GM18526 (cell line): Measurements from ENCODE around the gene SLC13A2.

ENCODE experiments used
- POLR2A ChIP-seq: IDR thresholded peaks from 3 replicates; pipeline ENCODE4 v1.6.1; 2011; ENCODE audit not compliant: insufficient read length; ENCODE audit errors: extremely low read depth

The SLC13A2 gene

GRCh38 chr17:28484296-28484695 is 10.9 kb downstream of the SLC13A2 start:
- no peak for TF ChIP-seq POLR2A

- TF ChIP-seq POLR2A, result no peak
Measured at GRCh38 chr17:28485049-28485448, 11.6 kb downstream of the SLC13A2 start.

GRCh38 chr17:28487881-28488532 is 14.6 kb downstream of the SLC13A2 start:
- TF ChIP-seq POLR2A, result no peak

GRCh38 chr17:28488533-28489276 is 15.3 kb downstream of the SLC13A2 start:
- TF ChIP-seq POLR2A, result no peak

- no peak for TF ChIP-seq POLR2A
Measured at GRCh38 chr17:28491286-28491685, 17.8 kb downstream of the SLC13A2 start.

- TF ChIP-seq POLR2A, result no peak
Measured at GRCh38 chr17:28491860-28492259, 18.4 kb downstream of the SLC13A2 start.

- TF ChIP-seq POLR2A, result no peak
Measured at GRCh38 chr17:28492352-28493310, 19.2 kb downstream of the SLC13A2 start.

GRCh38 chr17:28493460-28493859 is 20.0 kb downstream of the SLC13A2 start:
- no peak for TF ChIP-seq POLR2A

- no peak for TF ChIP-seq POLR2A
Measured at GRCh38 chr17:28494445-28495188, 21.2 kb downstream of the SLC13A2 start.

GRCh38 chr17:28495635-28496034 is 22.2 kb downstream of the SLC13A2 start:
- TF ChIP-seq POLR2A, result no peak

GRCh38 chr17:28497931-28498330 is 24.5 kb downstream of the SLC13A2 start:
- TF ChIP-seq POLR2A, result no peak

GRCh38 chr17:28498652-28499363 is 25.4 kb downstream of the SLC13A2 start:
- no peak for TF ChIP-seq POLR2A

GRCh38 chr17:28499364-28499664 is 25.9 kb downstream of the SLC13A2 start:
- TF ChIP-seq POLR2A, result no peak

- no peak for TF ChIP-seq POLR2A
Measured at GRCh38 chr17:28499684-28500357, 26.4 kb downstream of the SLC13A2 start.
